HG02981 (cell line): ENCODE data around the gene NT5C1A.

Experiments
- ATAC-seq: cut with Tn5 transposase; IDR thresholded peaks from one replicate; pipeline ENCODE4 v1.9.1; 2021; ENCODE audit warnings: mild to moderate bottlenecking, moderate library complexity; ENCODE audit not compliant: unreplicated experiment

The NT5C1A gene

GRCh38 chr1:39663559-39663958, 8.3 kb downstream of the NT5C1A start:
- no peak for ATAC-seq

- ATAC-seq: no peak
Observed at GRCh38 chr1:39662861-39663260, 9.0 kb downstream of the NT5C1A start.

- ATAC-seq: no peak
Observed at GRCh38 chr1:39659538-39659937, 12.4 kb downstream of the NT5C1A start.

GRCh38 chr1:39659110-39659509, 12.8 kb downstream of the NT5C1A start:
- no peak for ATAC-seq

- ATAC-seq: no peak
Observed at GRCh38 chr1:39657923-39658485, 13.9 kb downstream of the NT5C1A start.

GRCh38 chr1:39657402-39657801, 14.5 kb downstream of the NT5C1A start:
- ATAC-seq: no peak

- no peak for ATAC-seq
Observed at GRCh38 chr1:39656391-39656790, 15.5 kb downstream of the NT5C1A start.

- no peak for ATAC-seq
Observed at GRCh38 chr1:39655578-39656268, 16.2 kb downstream of the NT5C1A start.

- no peak for ATAC-seq
Observed at GRCh38 chr1:39654291-39654690, 17.6 kb downstream of the NT5C1A start.

GRCh38 chr1:39653546-39654031, 18.3 kb downstream of the NT5C1A start:
- ATAC-seq: no peak

GRCh38 chr1:39652554-39652953, 19.4 kb downstream of the NT5C1A start:
- ATAC-seq: no peak

GRCh38 chr1:39652105-39652504, 19.8 kb downstream of the NT5C1A start:
- no peak for ATAC-seq

GRCh38 chr1:39650431-39650830, 21.5 kb downstream of the NT5C1A start:
- no peak for ATAC-seq

- no peak for ATAC-seq
Observed at GRCh38 chr1:39649636-39650185, 22.2 kb downstream of the NT5C1A start.

GRCh38 chr1:39648496-39648895, 23.4 kb downstream of the NT5C1A start:
- no peak for ATAC-seq

- ATAC-seq: no peak
Observed at GRCh38 chr1:39647247-39647646, 24.7 kb downstream of the NT5C1A start.

GRCh38 chr1:39646232-39647081, 25.4 kb downstream of the NT5C1A start:
- ATAC-seq: no peak

GRCh38 chr1:39645411-39646043, 26.4 kb downstream of the NT5C1A start:
- ATAC-seq: no peak

GRCh38 chr1:39643705-39644104, 28.2 kb downstream of the NT5C1A start:
- no peak for ATAC-seq

GRCh38 chr1:39642796-39643195, 29.1 kb downstream of the NT5C1A start:
- no peak for ATAC-seq

- ATAC-seq: no peak
Observed at GRCh38 chr1:39640861-39641260, 31.0 kb downstream of the NT5C1A start.
